NAMALWA (cell line): ENCODE measurements around the gene OR1Q1.
"Not testable (repeated sequence)": the region's sequence is repeated elsewhere in the genome, so short reads cannot be mapped to it uniquely, and the experiment has no call there.

ENCODE experiments used
- DNase-seq: peaks from one replicate; pipeline ENCODE4 v3.0.0-alpha.2; 2015; ENCODE audit warnings: low spot score

OR1Q1 gene

GRCh38 chr9:122614362-122614761 is at the start of gene OR1Q1:
Gene OR1Q1, plus strand, starts transcription at chr9:122614738. Its CDS starts 0 bp downstream, at chr9:122614738.
- no peak for DNase-seq

DNA sequence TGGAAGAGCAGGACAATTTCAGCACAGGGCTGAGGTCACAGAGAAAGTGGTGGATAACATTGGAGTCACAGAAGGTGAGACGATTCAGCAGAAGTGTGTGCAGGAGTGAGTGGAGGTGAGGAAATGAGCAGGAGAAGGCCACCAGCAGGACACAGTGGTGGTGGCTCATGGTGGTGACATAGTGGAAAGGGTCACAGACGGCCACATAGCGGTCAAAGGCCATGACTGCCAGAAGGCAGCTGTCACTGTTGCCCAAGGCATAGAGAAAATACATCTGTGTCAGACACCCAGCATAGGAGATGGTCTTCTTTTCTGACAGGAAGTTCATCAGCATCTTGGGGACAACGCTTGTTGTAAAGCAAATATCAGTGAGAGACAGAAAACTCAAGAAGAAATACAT is 46.6 kb upstream of the OR1Q1 start:
- DNase-seq = no peak

DNA sequence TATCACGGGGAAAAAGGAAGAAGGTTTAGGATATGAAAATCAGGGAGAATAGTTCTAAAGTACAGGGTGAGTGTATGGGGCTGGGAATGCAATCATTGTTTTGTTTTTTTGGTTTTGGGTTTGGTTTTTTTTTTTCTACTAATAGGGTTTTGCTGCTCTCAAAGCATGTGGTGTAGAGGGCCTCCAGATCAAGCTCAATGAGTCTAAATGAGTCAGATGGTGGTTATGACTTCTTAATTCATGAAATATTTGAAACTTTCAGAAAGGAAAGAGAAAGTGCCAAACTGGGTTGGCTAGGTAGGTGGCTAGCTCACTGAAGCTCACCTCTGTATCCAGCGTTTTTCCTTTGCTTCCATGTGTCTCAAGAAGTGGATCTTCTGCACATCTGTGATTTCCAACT is 42.1 kb upstream of the OR1Q1 start:
- DNase-seq = no peak

GRCh38 chr9:122579874-122580273 is 34.7 kb upstream of the OR1Q1 start:
- DNase-seq = no peak

DNA sequence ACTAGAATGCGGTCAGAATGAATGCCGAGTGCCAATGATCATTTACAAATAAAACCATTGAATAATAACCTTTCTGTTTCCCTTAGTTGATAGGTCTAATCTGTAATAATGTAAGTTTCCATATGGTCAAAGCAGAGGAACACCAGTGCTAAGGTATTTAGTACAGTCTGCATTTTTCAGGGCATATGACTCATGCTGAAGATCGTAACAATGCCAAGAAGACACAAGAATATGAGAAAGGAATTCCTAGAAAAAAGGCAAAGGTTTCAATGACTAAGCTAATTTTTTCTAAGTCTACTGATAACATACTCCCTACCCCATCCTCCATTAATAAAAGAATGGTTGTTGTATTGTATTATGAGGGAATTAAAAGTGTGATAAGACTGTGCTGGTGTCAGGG is 34.2 kb upstream of the OR1Q1 start:
- DNase-seq = no peak

DNA sequence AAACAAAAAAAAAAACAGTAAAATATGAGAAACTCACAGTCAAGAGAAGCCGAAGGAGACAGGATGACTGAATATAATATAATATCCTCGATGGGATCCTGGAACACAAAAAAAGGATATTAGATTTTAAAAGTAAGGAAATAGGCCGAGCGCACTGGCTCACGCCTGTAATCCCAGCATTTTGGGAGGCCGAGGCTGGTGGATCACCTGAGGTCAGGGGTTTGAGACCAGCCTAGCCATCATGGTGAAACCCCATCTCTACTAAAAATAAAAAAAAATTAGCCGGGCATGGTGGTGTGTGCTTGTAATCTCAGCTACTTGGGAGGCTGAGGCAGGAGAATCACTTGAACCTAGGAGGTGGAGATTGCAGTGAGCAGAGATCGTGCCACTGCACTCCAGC is 31.3 kb upstream of the OR1Q1 start, which contains the start of gene OR1L8:
Gene OR1L8, minus strand, starts transcription at position 101 of the 400 bp plus-strand sequence. CDS start 14,907 bp downstream, outside the sequence.
- DNase-seq = not testable (repeated sequence)

- DNase-seq = no peak
Measured at GRCh38 chr9:122605691-122606090, 8.8 kb upstream of the OR1Q1 start.

DNA sequence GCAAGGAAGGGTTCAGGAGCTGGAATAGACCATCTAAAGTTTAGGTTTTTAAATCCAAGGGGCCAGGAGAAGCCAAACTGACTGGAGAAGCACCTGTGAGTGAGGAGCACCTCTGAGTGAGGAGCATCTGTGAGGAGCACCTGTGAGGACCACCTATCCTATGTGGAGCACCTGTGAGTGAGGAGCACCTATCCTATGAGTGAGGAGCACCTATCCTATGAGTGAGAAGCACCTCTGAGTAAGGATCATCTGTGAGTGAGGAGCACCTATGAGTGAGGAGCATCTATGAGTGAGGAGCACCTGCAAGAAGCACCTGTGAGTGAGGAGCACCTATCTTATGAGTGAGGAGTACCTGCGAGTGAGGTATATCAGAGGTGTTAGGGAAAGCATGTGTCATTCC is 8.0 kb upstream of the OR1Q1 start:
- no peak for DNase-seq

DNA sequence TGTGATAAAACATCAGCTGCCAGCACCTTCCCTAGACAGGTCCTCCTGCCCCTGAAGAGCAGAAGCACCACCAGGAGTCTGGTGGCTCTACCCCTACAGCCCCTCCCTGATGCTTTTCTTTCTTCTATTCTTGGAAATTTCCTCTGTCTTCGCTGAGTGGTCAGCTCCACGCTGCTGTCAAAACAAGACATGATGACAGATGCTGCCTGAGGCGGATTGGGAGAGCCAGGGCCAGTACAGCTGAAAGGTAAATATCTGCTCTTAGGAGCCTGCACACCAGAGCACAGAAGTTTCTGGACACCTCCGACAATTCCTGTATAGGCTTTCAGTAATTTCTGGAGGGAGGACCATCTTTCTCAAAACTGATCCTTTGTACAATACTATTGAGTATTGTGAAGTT is 4.7 kb upstream of the OR1Q1 start:
- no peak for DNase-seq

GRCh38 chr9:122619996-122620395 is 5.5 kb downstream of the OR1Q1 start:
- DNase-seq = no peak

DNA sequence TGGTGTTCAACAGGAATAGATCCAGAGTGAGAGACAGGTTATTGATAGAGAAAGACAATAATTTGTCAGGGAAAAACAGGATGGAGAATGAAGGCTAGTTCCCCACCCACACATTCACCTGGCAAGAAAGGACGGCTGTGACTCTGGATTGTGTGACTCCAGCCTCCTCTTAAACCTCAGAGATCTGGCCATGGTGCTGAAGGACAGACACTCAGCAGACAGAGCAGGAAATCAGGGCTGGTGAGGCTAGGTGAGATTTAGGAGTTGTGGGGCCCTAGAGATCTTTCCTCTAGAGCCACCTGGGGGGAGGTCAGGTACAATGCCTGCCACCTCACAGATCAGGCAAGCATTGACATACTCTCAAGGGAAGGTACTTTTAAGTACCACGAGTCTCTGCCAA is 27.7 kb downstream of the OR1Q1 start:
- DNase-seq = peak; percentile 5

- no peak for DNase-seq
Measured at GRCh38 chr9:122656378-122656777, 41.8 kb downstream of the OR1Q1 start.

GRCh38 chr9:122657527-122657926 is 43.0 kb downstream of the OR1Q1 start, which contains the start of gene OR1B1:
Gene OR1B1, minus strand, starts transcription at chr9:122657627.
- DNase-seq = no peak

GRCh38 chr9:122661416-122661815 is 46.9 kb downstream of the OR1Q1 start, which contains the start of gene OR1L1:
Gene OR1L1, plus strand, starts transcription at chr9:122661716. Its CDS starts 0 bp downstream, at chr9:122661716.
- DNase-seq = no peak
